Dermis blood vessel endothelial cell (primary cell): ENCODE data around the gene GIT1. TPM values are rescaled to one million over a fixed set of nuclear protein-coding genes. Genes with fewer than 3 reads are reported as not detected.

Experiments used
- DNase-seq: peaks from one replicate; pipeline ENCODE4 v3.0.0; 2010
- total RNA-seq: library from RNA; depleted of rRNA; stranded (reverse); fragments of >200 nt; gene quantifications from 2 replicates; pipeline ENCODE4 v1.2.3, GENCODE V29; 2014

Gene GIT1
- total RNA-seq: 40.7 and 87.2 TPM in 2 replicates

GRCh38 chr17:29589524-29590410 lies at the start of gene GIT1:
TSS of gene GIT1 (minus strand) at chr17:29589648. CDS start at chr17:29589378, 270 bp downstream.
- peak; percentile 87 for DNase-seq

- DNase-seq: no peak
Observed at GRCh38 chr17:29633886-29634285, 44.4 kb upstream of the GIT1 start.

GRCh38 chr17:29630630-29631193 lies 41.3 kb upstream of the GIT1 start:
- DNase-seq: no peak

GRCh38 chr17:29629839-29630238 lies 40.4 kb upstream of the GIT1 start:
- no peak for DNase-seq

- DNase-seq: no peak
Observed at GRCh38 chr17:29628644-29629043, 39.2 kb upstream of the GIT1 start.

GRCh38 chr17:29627951-29628350 lies 38.5 kb upstream of the GIT1 start:
- DNase-seq: no peak

GRCh38 chr17:29625037-29625750 lies 35.7 kb upstream of the GIT1 start:
- peak; percentile 34 for DNase-seq

GRCh38 chr17:29624586-29624985 lies 35.1 kb upstream of the GIT1 start:
- DNase-seq: no peak

GRCh38 chr17:29623283-29623647 lies 33.8 kb upstream of the GIT1 start:
- no peak for DNase-seq

- DNase-seq: peak; percentile 52
Observed at GRCh38 chr17:29622337-29623282, 33.2 kb upstream of the GIT1 start, which contains the start of gene CORO6. TSS of gene CORO6 (minus strand) at chr17:29622912. CDS start at chr17:29621421, 1,491 bp downstream.

- DNase-seq: no peak
Observed at GRCh38 chr17:29621751-29622194, 32.3 kb upstream of the GIT1 start.

- DNase-seq: no peak
Observed at GRCh38 chr17:29620779-29621500, 31.5 kb upstream of the GIT1 start.

GRCh38 chr17:29620271-29620670 lies 30.8 kb upstream of the GIT1 start:
- DNase-seq: no peak

GRCh38 chr17:29619251-29619650 lies 29.8 kb upstream of the GIT1 start:
- DNase-seq: peak; percentile 68

GRCh38 chr17:29618272-29619065 lies 29.0 kb upstream of the GIT1 start:
- DNase-seq: no peak

- peak; percentile 81 for DNase-seq
Observed at GRCh38 chr17:29617481-29618271, 28.2 kb upstream of the GIT1 start.

GRCh38 chr17:29617125-29617480 lies 27.7 kb upstream of the GIT1 start:
- peak; percentile 93 for DNase-seq

- DNase-seq: no peak
Observed at GRCh38 chr17:29616300-29617048, 27.0 kb upstream of the GIT1 start.
